NCI-H345 treated with DMSO at 0.1 percent for 48 hours (cell line): ENCODE results near the gene IGSF8.

ENCODE experiments used
- DNase-seq: peaks from one replicate; lab custom pipeline; 2025; ENCODE audit not compliant: unreplicated experiment; lab: John Stamatoyannopoulos, UW

The IGSF8 gene, protein sequence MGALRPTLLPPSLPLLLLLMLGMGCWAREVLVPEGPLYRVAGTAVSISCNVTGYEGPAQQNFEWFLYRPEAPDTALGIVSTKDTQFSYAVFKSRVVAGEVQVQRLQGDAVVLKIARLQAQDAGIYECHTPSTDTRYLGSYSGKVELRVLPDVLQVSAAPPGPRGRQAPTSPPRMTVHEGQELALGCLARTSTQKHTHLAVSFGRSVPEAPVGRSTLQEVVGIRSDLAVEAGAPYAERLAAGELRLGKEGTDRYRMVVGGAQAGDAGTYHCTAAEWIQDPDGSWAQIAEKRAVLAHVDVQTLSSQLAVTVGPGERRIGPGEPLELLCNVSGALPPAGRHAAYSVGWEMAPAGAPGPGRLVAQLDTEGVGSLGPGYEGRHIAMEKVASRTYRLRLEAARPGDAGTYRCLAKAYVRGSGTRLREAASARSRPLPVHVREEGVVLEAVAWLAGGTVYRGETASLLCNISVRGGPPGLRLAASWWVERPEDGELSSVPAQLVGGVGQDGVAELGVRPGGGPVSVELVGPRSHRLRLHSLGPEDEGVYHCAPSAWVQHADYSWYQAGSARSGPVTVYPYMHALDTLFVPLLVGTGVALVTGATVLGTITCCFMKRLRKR

DNA sequence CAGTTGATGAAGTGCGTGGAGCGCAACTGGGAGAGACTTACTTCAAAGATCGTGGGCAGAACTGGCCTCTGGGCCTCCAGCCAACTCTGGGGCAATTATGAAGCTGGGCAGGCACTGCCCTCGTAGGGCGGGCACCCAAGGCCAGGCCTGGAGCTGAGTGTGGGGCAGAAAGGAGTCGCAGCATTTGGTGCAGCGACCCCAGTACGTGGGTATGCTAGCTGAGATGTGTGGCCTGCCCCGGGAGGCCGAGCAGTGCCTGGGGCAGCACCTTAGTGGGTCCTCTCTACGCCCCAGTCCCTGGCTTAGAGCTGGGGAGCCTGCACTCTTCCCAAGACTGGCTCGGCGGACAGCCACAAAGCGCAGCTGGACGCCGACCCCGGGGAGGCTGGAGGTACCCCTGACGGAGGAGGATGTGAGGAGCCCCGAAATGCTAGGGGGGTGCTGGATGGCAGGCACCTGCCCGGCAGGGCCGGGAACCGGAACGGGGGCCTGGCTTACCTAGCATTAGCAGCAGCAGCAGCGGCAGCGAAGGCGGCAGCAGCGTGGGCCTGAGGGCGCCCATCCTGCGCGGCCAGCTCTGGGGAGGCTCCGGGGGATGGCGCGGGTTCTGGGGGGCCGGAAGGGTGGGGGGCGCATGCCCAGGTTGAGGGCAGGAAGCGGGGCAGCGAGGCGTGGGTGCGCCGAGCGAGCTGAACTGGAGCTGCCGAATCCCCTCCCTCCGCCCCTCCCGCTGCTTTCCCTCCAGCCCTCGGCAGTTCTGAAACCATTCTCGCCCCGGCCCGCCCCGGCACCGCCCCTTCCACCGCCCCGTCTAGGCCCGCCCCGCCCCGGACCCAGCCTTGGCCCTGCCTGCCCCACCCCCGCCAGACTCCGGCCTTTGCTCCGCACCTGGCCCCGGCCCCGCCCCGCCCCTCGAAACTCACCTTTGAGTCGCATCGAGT lies at the start of gene IGSF8:
IGSF8 (minus strand) TSS at position 709 of the 941 bp plus-strand sequence; CDS start at position 562, 147 bp downstream.
- peak; percentile 92 for DNase-seq

- no peak for DNase-seq
These were observed 49.7 kb upstream of the IGSF8 start for GRCh38 chr1:160148121-160148520.

DNA sequence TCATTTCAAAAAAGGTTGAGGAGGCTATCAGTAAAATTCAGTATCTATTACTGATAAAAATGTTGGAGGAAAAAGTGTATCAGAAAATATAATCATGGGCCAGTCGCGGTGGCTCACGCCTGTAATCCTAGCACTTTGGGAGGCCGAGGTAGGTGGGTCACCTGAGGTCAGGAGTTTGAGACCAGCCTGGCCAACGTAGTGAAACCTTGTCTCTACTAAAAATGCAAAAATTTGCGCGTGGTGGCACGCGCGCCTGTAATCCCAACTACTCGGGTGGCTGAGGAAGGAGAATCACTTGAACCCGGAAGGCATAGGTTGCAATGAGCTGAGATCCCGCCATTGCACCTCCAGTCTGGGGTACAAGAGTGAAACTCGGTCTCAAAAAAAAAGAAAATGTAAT lies 47.7 kb upstream of the IGSF8 start:
- DNase-seq, result no peak

GRCh38 chr1:160144921-160145320 lies 46.5 kb upstream of the IGSF8 start:
- no peak for DNase-seq

- no peak for DNase-seq
These were observed 45.3 kb upstream of the IGSF8 start for GRCh38 chr1:160143695-160144094.

DNA sequence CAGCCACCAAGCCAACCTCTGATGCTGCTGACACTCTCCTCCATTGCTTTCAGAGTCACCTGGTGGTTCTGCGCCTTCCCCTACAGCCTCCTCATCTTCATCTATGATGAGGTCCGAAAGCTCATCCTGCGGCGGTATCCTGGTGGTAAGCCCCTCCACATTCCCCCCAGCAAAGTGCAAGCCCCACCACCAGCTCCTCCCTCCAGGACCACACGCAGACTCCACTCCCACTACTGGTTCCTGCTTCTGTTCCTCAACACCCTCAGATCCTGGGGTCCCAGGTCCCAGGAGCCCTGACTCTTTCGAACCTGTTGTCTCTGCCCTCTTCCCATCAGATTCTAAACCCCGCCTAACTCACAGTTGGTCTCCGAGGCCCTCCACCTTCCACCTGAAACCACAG lies 41.4 kb upstream of the IGSF8 start:
- no peak for DNase-seq

GRCh38 chr1:160137216-160137862 lies 38.9 kb upstream of the IGSF8 start:
- DNase-seq, result no peak

DNA sequence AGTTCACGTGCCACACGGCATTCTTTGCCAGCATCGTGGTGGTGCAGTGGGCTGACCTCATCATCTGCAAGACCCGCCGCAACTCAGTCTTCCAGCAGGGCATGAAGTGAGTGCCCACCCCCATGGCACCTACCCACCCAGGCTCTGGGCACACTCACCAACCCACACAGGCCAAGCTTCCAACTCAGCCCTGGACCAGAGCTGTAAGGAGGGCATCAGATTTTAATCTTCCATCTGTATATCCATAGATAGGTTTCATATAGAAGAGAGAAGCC lies 38.4 kb upstream of the IGSF8 start:
- DNase-seq, result no peak

DNA sequence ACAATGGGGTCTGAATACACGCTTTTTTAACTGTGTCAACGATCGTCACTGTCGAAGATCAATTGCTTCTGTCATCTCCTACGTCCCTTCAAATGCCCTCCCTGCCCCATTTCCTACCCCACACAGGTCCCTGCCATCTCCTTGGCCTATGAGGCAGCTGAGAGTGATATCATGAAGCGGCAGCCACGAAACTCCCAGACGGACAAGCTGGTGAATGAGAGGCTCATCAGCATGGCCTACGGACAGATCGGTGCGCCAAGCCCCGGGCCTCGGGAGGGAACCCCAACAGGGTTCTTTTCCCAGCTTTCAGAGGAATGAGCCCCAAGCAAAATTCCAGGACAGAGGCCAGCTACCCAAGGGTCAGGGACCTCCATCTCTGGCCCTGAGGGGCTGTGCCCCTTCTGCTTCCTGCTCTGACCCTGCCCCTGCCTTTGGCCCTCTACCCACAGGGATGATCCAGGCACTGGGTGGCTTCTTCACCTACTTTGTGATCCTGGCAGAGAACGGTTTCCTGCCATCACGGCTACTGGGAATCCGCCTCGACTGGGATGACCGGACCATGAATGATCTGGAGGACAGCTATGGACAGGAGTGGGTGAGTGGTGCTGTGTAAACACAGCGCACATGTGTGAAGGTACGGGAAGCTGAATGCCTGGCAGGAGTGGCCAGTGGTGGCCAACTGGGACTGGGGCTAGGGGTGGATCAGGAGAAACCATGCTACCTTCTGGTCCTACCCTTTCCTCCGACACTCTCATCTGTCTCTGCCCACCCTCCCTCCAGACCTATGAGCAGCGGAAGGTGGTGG lies 37.9 kb upstream of the IGSF8 start:
- no peak for DNase-seq

DNA sequence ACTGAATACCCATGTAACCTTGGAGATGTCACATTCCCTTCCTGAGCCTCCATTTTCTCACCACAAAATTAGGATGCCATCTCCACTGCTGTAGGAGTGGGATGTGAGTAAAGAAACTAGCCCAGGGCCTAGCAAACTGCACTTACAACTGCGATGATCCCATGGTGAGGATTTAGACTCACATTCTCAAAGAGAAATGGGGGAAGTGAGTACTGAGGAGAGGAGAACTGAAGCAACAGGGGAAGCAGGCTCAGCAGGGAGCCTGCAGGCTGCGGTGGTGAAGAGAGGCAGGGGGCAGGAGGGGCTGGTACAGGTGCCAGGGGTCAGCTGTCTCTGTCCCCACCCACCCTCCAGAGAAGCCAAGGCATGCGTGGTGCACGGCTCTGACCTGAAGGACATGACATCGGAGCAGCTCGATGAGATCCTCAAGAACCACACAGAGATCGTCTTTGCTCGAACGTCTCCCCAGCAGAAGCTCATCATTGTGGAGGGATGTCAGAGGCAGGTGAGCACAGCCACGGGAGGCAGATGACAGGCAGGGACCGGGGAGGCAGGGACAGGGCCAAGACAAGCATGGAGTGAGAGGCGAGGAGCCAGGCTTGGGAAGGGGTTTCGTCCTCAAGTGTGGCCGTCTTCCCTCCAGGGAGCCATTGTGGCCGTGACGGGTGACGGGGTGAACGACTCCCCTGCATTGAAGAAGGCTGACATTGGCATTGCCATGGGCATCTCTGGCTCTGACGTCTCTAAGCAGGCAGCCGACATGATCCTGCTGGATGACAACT lies 36.6 kb upstream of the IGSF8 start:
- DNase-seq, result no peak

- no peak for DNase-seq
These were observed 35.8 kb upstream of the IGSF8 start for GRCh38 chr1:160133990-160134770.

DNA sequence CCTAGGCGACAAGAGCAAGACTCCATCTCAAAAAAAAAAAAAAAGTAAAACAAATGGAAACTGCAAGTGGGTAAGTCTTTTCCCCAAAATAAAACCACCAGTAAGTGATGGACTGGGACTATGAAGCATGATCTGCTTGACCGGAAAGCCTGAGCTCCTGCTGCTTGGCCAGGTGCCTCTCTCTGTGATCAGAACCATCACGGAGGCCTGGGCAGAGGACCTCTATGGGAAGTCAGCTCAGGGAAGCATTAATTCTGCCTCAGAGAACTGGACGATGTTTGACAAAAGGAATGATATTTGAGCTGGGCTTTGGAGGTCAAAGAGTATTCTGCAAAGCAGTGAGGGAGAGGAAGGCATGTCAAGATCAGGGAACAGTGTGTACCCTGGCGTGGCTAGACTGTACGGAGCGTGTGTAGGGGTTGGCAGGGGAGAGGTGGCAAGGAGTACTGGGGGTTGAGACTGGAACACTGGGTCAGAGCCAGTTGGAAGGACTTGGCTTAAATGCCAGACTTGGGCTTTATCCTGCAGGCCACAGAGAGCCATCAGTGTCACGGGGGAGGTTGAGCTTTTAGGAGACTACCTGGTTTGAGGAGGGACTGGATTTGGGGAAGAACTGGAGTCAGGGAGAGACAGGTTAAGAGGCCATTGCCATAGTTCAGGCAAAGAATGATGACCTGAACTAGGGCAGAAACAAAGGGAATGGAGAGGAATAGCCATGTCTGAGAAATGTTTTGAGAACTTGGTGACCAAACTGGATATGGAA lies 33.6 kb upstream of the IGSF8 start:
- DNase-seq, result no peak

DNA sequence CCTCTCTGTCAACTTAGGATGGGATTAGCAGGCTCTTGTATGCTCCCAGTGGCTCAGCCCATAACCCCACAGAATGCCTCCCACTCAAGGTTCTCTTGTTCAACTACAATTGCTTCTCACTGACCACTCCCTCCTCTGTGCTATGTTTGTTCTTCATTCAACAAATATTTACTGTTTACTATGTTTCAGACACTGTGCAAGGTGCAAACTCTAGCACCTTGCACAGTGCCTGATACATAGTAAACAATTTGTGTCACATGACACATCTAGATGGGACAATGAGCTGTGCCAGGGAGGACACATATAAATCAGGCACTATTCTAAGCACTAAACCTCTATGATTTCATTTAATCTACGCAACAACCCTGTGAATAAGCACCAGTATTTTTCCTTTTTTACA lies 32.5 kb upstream of the IGSF8 start:
- DNase-seq, result no peak

DNA sequence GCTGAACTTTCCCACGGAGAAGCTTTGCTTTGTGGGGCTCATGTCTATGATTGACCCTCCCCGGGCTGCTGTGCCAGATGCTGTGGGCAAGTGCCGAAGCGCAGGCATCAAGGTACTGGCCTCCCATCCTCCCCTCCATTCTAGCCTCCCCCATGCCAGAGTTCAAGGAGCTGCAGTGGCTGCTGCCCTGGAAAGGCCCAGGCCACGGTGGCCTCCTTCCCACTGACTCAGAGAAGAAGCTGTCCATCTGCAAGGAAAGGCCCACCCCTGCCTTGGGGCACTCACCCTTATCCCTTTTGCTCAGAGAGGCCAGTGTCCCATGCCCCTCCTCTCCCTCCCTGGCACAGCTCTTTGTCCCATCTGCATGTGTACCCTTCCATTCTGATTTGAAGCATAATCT lies 32.1 kb upstream of the IGSF8 start:
- DNase-seq, result no peak

DNA sequence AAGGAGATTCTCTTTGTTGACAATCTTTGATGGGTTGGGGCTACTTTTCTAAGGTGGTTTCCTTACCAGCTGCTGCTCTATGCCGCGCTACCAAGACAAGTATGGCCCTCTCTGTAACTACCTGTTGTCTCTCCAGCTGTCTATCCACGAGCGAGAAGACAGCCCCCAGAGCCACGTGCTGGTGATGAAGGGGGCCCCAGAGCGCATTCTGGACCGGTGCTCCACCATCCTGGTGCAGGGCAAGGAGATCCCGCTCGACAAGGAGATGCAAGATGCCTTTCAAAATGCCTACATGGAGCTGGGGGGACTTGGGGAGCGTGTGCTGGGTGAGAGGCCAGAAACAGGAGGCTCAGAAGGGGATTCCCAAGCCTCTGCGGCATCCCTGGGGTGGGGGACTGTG lies 31.5 kb upstream of the IGSF8 start:
- DNase-seq, result no peak

DNA sequence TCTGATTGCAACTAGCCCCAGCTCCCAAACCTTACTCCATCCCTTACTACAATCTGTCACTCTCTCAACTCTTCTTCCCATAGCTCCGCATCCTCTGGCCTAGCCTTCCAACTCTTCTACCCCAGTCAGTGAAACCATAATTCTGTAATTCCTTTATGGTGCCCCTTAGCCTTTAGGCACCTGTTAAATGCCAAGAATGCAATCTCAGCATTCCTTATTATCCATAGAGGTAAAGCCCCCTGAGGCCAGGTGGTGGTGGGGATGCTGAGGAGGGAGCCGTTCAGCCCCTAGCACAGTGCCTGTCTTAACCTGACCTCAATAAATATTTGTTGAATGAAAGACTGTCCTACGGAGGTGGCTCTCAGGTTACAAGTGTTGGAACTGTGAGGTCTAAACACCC lies 31.1 kb upstream of the IGSF8 start:
- DNase-seq, result no peak

- no peak for DNase-seq
These were observed 30.6 kb upstream of the IGSF8 start for GRCh38 chr1:160129046-160129445.

GRCh38 chr1:160128636-160129035 lies 30.2 kb upstream of the IGSF8 start:
- no peak for DNase-seq
